Middle frontal gyrus (tissue), 1 donor: ENCODE results near the gene AGAP5.
"Not testable (repeated sequence)": the region's sequence is repeated elsewhere in the genome, so short reads cannot be mapped to it uniquely, and the experiment has no call there.

Experiments
- DNase-seq: peaks from one replicate; pipeline ENCODE4 v3.0.0-alpha.2; 2015; ENCODE audit warnings: low spot score; ENCODE audit errors: extremely low spot score

The AGAP5 gene

GRCh38 chr10:73715179-73716156 is 17.6 kb upstream of the AGAP5 start:
- not testable (repeated sequence) for DNase-seq

- DNase-seq, result not testable (repeated sequence)
Observed at GRCh38 chr10:73714483-73714882, 16.6 kb upstream of the AGAP5 start.

DNA sequence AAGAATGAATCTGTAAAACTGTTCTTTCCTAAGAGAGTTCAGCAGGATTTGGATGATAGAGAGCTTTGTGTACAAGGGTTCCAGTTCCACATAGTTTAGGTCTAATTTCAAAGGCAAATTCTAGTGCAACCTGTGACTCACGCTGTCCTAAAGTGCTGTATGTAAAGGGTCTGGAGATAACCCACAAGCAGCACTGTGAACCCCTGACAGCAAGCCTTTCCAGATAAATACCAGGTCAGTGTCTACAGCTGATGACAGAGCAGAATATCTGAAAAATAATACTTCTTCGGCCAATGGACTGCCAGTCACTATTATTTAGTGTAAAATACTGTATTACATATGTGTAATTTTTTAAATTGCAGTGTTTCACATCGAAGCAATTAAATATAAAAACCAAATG is 16.0 kb upstream of the AGAP5 start:
- DNase-seq, result not testable (repeated sequence)

DNA sequence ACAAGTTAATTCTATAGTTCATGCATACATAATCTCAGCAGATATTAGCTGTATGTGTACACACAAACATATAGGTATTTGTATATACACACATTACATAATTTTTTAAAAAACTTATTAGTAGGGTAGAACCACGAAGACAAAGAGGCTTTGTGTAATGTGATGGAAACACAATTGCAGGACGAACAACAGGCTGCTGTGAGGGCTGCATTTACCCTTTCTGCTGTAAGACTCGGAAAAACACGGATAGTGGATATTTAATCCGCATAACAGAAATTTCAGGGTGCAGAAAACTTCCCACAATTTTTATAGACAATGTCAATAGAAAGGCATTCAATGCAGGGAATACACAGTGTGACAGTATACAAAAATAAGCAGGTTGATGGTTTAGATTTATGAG is 13.8 kb upstream of the AGAP5 start:
- not testable (repeated sequence) for DNase-seq

DNA sequence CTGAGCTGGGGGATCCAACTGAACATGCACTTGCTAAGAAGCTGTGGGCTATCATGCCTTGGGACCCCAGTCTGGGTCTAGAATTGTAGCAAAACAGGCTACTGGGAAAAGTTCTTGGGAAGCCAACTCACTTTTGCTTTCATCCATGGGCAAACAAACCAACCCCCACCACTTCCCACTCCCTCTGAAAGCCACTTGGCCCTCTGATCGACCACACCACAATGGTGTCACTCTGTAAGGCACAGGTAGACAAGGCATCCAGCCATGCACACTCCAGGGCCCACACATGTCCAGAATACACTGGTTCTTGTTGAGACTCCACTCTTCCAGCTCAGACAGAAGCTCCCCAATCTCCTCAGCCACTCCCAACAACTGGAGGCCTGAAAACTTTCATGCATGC is 10.2 kb upstream of the AGAP5 start:
- not testable (repeated sequence) for DNase-seq

DNA sequence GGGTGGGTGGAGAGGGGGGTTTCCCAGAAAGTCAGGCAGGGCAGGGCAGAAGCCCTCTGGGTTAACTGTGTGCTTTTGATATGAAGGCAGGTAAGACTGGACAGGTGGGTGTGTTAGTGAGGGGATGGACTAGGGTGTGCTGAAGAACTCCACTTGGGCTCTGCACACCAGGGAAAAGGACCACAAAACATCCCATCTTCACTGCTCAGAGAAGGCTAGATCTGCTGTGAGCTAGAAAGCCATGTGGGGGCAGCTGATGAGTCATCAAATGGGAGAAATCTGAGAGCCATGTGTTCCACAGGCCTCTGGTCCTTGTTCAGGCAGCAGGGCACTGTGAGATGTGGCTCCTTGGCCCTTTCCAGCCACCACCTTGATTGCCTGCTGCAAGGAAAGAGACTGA is 9.7 kb upstream of the AGAP5 start:
- DNase-seq, result not testable (repeated sequence)

- DNase-seq, result not testable (repeated sequence)
Observed at GRCh38 chr10:73706488-73706887, 8.6 kb upstream of the AGAP5 start.

DNA sequence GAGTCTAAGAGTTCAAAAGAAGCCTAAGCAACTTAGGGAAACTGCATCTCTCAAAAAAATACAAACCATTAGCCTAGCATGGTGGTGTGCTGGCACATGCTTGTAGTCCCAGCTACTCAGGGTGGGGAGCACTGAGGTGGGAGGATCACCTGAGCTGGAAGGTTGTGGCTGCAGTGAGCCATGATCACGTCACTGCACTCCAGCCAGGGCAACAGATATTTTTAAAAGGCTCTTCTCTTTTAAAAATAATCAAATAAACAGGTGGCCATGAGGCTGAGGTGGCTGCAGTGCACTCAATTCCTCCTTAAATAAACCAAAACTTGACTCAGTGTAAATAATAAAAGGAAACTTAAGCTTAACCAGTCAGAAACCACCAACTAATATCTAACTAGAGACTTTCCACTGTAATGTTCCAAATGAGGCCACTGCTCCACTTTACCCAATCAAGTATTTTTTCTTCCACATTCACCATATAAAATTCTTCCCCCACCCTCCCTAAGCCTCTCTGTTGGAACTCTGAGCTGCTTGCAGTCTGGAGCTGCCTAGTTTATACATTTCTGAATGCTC is 7.7 kb upstream of the AGAP5 start:
- not testable (repeated sequence) for DNase-seq

- DNase-seq, result not testable (repeated sequence)
Observed at GRCh38 chr10:73703924-73704323, 6.0 kb upstream of the AGAP5 start.

DNA sequence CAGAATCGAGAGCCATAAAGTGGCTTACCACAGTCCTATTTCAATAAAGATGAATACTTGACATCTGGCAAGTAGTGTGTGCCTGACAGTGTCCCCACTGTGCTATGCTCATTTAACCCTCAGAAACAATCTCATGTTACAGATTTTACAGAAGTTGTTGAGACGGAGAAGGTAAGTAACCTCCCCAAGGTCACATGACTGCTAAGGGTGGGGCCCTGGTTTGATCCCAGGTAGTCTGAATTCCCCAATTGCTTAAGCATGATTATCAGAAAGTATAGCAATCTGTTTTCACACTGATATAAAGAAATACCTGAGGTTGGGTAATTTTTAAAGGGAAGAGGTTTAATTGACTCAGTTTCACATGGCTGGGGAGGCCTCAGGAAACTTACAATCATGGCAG is 910 bp upstream of the AGAP5 start:
- DNase-seq, result not testable (repeated sequence)

- DNase-seq, result not testable (repeated sequence)
Observed at GRCh38 chr10:73695302-73695701, 2.6 kb downstream of the AGAP5 start.

DNA sequence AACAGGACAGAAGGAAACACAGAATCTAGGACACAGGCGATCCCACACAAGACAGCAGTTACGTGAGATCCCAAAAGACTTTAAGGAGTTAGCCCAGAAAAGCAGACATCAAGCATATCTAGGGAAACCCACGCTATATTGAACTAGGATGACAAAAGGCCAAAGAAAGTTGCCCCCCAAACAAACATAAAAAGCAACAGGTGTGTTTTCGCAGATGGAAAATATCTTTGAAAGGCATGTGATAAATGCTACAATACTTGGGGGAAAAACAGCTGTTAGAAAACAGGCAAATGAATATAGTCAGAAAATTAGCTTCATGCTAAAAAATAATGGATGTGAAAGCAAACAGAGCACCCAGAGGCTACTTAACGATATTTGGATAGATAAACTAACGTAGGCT is 7.2 kb downstream of the AGAP5 start:
- DNase-seq, result not testable (repeated sequence)

- DNase-seq, result not testable (repeated sequence)
Observed at GRCh38 chr10:73689596-73689995, 8.3 kb downstream of the AGAP5 start.

- not testable (repeated sequence) for DNase-seq
Observed at GRCh38 chr10:73687641-73688040, 10.3 kb downstream of the AGAP5 start.

GRCh38 chr10:73674546-73674945 is 23.4 kb downstream of the AGAP5 start:
- DNase-seq, result not testable (repeated sequence)

DNA sequence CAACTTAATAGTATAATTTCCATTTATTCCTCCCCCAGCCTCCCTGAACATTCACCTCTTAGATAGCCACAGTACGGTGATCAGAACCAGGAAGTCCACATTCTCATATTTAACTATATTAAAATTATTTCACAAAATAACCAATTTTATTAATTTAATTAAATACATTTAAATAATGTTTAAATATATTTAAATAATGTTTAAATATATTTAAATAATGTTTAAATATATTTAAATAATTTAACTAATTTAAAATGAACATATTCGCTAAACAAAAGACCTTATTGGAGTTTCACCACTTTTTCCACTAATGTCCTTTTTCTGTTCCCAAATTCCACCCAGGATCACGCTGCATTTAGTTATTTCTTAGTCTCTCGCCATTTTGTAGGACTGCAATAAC is 29.5 kb downstream of the AGAP5 start:
- not testable (repeated sequence) for DNase-seq

- not testable (repeated sequence) for DNase-seq
Observed at GRCh38 chr10:73666153-73666809, 31.6 kb downstream of the AGAP5 start.

- not testable (repeated sequence) for DNase-seq
Observed at GRCh38 chr10:73665581-73665980, 32.3 kb downstream of the AGAP5 start.

GRCh38 chr10:73664156-73665040 is 33.5 kb downstream of the AGAP5 start:
- not testable (repeated sequence) for DNase-seq

DNA sequence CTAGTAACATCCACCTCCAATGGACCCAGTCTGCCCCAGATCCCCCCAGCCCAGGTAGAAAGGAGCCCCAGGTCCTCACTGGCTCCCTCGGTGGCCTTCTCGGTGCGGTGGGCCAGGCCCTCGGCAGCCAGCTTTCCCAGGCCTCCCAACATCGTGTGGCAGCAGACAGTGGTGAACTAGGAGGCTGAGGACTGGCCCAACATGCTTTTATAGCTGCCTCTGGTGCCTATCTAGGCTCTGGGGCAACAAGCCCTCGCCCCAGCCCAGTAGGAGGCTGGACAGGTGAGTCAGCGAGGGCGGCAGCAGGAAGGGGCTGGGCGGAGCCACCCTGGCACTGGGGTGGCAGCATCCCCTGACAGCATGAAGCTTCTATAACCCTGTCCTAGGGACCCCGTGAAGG is 34.3 kb downstream of the AGAP5 start:
- DNase-seq, result not testable (repeated sequence)

DNA sequence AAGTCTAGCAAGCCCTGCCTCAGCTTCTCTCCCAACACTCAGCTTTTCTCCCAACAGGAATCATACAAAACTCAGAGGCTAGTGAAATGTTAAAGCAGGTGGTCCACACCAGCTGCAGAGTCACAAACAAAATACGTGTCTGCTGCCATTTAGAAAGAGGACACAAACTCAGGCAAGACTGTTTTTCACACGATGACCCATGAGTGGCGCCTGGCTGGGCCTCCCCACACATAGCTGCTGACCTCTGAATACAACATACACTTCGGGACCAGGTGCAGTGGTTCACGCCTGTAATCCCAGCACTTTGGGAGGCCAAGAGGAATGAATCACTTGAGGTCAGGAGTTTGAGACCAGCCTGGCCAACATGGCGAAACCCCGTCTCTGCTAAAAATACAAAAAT is 35.2 kb downstream of the AGAP5 start:
- DNase-seq, result not testable (repeated sequence)
